ACC112 (cell line): ENCODE data around the gene RAB43.
"Not testable (repeated sequence)": the region's sequence is repeated elsewhere in the genome, so short reads cannot be mapped to it uniquely, and the experiment has no call there.

ENCODE experiments used
- H2AFZ ChIP-seq: fragments of 200-600 bp; sonication (generic); one replicate; pipeline ENCODE4 v1.6.0; 2017; ENCODE audit warnings: antibody characterized with exemption, low read length; ENCODE audit not compliant: unreplicated experiment
- H3K27ac ChIP-seq: fragments of 200-600 bp; sonication (generic); 2 replicates; pipeline ENCODE4 v1.5.1; 2014; ENCODE audit warnings: low read depth, mild to moderate bottlenecking, antibody characterized with exemption, low read length, moderate library complexity
- H3K27me3 ChIP-seq: fragments of 200-600 bp; sonication (generic); 2 replicates; pipeline ENCODE4 v1.6.1; 2014; ENCODE audit warnings: mild to moderate bottlenecking, antibody characterized with exemption, low read length, moderate library complexity, mixed read lengths; ENCODE audit not compliant: insufficient read depth
- H3K36me3 ChIP-seq: fragments of 200-600 bp; sonication (generic); 2 replicates; pipeline ENCODE4 v1.6.1; 2016; ENCODE audit warnings: mild to moderate bottlenecking, antibody characterized with exemption, low read length, moderate library complexity, mixed read lengths; ENCODE audit not compliant: insufficient read depth
- H3K4me1 ChIP-seq: fragments of 200-600 bp; sonication (generic); one replicate; pipeline ENCODE4 v1.6.1; 2016; ENCODE audit warnings: low read length, mixed read lengths; ENCODE audit not compliant: insufficient read depth, unreplicated experiment, control insufficient read depth
- H3K4me3 ChIP-seq: fragments of 200-600 bp; sonication (generic); 2 replicates; pipeline ENCODE4 v1.5.1; 2014; ENCODE audit warnings: mild to moderate bottlenecking, low read depth, low read length
- H3K79me2 ChIP-seq: fragments of 200-600 bp; sonication (generic); one replicate; pipeline ENCODE4 v1.6.0; 2016; ENCODE audit warnings: low read length; ENCODE audit not compliant: control insufficient read depth, unreplicated experiment, insufficient read depth

The RAB43 gene

DNA sequence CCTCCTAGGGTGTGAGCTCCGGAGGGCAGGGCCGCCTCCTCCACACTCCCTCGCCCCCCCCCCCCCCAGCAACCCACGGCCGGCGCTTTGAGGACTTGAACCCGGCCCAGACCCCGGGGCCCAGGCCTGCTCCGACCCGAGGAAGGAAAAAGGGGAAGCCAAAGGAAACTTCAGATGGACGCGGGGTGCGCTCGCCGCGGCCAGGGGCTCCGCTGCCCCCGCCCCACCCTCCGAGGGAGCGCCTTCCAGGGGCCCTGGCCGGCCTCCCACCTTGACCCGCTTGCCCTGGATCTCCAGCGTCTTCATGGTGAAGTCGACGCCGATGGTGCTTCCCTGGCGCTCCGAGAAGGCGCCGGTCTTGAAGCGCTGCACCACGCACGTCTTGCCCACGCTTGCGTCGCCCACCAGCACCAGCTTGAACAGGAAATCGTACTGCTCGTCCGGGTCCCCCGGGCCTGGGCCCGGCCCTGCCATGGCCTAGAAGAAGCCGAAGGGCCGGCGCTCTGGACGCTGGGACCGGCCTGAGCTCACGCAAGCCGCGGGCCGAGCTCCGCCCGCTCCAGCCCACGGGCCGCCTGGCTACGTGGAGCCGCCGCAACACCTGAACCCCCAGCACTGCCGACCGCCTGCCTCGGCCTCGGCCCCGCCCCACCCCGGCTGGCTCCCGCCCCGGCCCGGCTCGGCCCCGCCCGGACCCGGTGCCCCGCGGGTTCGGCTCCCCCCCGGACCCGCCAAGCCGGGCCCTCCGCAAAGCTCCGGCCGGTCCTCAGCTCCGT lies 400 bp downstream of the RAB43 start:
- Histone ChIP-seq H3K79me2 (peaks cover 38% of the 10 kb centered on the region), H3K4me3 (peak overlapping the region; percentile 91), H3K27ac (0 out of 2 replicates have a peak overlapping the region, but pooled peaks have one; percentile 26), H3K36me3 (0 out of 2 replicates have a peak, but pooled peaks cover 6% of the 10 kb centered on the region), H2AFZ (peak overlapping the region; percentile 26), H3K27me3 (no peaks in the 10 kb centered on the region), H3K4me1 (peaks cover 18% of the 10 kb centered on the region)

DNA sequence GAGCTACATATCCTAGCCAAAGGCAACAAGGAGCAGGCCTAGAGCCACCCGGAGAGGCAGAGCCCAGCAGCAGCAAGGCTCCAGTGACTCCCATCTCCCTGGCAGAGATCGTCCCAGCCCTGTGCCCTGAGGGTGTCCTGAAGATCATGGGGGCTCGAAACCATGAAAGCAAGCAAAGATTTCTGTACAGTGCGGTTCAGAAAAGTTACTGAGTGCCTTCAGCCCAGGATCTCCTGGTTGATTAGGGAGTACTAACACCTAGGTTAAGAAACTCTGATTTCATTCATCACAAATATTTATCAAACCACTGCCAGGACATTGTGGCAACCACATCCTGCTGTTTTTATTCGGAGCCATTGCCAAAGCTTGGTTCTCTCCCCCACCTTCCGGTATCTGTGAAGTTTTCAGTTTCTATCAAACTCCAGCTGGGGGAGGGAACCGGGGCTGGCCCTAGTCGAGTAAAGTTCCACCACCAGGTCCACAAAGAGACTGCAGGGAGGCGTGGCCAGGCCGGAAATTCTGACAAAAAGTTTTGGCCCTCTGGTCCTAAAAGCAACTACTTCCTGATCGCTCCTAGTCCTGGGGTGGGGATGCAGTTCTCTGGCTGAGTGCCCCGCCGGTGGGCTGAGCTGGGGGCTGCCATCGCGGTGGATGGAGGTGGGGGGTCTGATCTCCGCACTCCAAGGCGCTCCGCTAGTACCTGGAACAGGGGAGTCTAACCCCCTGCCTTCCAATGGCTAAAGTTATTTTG lies 1.2 kb downstream of the RAB43 start:
- Histone ChIP-seq H3K4me3 (peak overlapping the region; percentile 91), H3K36me3 (0 out of 2 replicates have a peak, but pooled peaks cover 6% of the 10 kb centered on the region), H3K79me2 (peaks cover 44% of the 10 kb centered on the region), H3K27ac (peak overlapping the region; percentile 42), H3K4me1 (peaks cover 20% of the 10 kb centered on the region), H3K27me3 (no peaks in the 10 kb centered on the region), H2AFZ (peak overlapping the region; percentile 26)

DNA sequence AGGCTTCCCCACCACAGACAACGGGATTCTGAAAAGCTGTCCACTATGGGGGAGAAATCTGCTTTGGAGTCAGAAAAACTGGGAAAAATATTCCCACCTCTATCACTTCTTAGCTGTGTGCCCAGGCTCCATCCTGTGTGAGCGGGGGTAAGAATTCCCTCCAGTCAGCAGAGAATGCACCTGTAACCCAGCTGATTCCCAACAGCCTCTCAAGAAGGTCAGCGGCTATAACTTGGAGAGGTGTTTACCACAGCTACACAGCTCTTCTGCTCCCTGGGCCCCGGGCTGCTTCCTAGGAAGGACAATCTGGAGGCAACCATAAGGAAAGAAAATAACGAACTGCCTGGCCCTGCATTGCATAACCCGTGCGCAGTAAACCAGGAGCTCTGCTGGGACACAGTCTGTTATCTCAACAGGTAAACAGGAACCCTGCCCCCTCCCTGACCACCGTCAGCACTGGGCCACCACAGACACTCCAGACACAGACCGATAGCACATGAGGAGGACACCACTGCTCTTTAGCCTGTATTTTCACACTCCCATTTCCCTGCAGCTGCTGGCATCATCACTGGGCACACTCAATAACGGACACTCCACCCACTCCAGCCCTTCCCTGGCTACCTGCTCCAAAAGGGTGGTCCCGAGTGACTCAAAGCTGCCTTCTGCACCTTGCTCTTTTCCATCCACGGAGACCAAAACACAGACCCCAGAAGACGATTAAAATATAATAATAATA lies 2.1 kb downstream of the RAB43 start:
- peaks cover 20% of the 10 kb centered on the region for H3K4me1 ChIP-seq
- H3K36me3 ChIP-seq: 0 out of 2 replicates have a peak, but pooled peaks cover 6% of the 10 kb centered on the region
- H3K27ac ChIP-seq: peak overlapping the region; percentile 42
- H3K79me2 ChIP-seq: peaks cover 49% of the 10 kb centered on the region
- no peak overlapping the region for H2AFZ ChIP-seq
- no peaks in the 10 kb centered on the region for H3K27me3 ChIP-seq
- H3K4me3 ChIP-seq: peak overlapping the region; percentile 91

DNA sequence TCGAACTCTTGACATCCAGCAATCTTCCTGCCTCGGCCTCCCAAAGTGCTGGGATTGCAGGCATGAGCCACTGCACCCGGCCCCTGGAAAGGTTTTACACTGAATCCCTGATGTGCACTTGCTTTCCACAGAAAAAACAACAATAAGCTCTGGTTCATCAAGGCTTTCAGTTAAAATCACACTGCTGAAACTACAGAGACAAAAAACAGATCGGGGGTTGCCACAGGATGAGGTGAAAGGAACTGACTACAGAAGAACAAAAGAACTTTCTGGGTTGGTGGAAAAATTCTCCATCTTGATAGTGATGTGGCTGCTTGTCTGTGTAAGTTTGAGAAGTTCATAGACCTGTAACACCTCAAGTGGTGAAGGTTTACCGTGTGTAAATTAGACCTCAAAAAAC lies 2.9 kb downstream of the RAB43 start:
- Histone ChIP-seq H2AFZ (no peak overlapping the region), H3K36me3 (0 out of 2 replicates have a peak, but pooled peaks cover 6% of the 10 kb centered on the region), H3K27me3 (no peaks in the 10 kb centered on the region), H3K79me2 (peaks cover 54% of the 10 kb centered on the region), H3K4me1 (peaks cover 20% of the 10 kb centered on the region), H3K4me3 (0 out of 2 replicates have a peak overlapping the region, but pooled peaks have one; percentile 91), H3K27ac (no peak overlapping the region)

DNA sequence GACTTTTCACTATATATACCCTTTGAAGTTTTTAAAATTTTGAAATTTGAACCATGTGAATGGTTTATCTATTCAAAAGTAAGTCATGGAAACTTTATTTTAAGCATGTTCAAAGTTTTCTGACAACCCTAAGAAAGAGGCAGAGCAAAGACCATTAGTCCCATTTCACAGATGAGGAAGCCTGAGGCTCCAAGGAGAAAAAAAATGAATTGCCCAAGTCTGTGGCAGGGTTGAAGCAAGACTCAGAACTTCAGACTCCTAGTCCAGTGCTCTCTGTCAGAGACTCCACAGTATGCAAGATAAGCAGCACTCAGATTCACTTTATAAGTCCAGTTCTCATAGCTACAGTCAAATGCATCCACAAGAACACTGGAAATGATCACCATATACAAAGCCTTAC lies 4.5 kb downstream of the RAB43 start:
- Histone ChIP-seq H3K4me3 (no peak overlapping the region), H3K36me3 (0 out of 2 replicates have a peak, but pooled peaks cover 6% of the 10 kb centered on the region), H2AFZ (no peak overlapping the region), H3K27me3 (no peaks in the 10 kb centered on the region), H3K4me1 (peaks cover 20% of the 10 kb centered on the region), H3K27ac (no peak overlapping the region), H3K79me2 (peaks cover 62% of the 10 kb centered on the region)

DNA sequence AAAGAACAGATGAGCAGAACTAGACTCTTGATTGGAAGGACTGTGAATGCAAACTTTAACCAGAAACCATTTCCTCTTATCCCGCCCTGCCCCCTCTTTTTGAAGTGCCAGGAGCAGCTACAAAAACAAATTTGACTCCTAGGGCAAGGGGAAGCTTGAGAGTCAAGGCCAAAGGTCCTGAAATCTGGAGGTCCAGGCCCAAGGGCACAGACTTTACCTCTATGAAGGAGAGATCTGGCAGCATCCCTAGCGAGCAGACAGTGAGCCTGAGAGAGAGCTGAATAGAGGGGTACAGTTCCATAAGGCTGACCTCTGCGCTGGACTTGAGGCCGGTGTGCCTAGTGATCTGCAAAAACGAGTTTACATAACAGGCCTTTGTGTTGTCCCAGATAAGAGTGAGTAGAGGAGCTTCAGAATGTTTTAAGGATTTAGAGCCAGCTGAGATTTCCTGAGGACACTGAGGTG lies 5.1 kb downstream of the RAB43 start:
- peaks cover 20% of the 10 kb centered on the region for H3K4me1 ChIP-seq
- H3K27ac ChIP-seq: no peak overlapping the region
- no peak overlapping the region for H2AFZ ChIP-seq
- peaks cover 62% of the 10 kb centered on the region for H3K79me2 ChIP-seq
- H3K36me3 ChIP-seq: 0 out of 2 replicates have a peak, but pooled peaks cover 6% of the 10 kb centered on the region
- H3K4me3 ChIP-seq: no peak overlapping the region
- H3K27me3 ChIP-seq: no peaks in the 10 kb centered on the region

DNA sequence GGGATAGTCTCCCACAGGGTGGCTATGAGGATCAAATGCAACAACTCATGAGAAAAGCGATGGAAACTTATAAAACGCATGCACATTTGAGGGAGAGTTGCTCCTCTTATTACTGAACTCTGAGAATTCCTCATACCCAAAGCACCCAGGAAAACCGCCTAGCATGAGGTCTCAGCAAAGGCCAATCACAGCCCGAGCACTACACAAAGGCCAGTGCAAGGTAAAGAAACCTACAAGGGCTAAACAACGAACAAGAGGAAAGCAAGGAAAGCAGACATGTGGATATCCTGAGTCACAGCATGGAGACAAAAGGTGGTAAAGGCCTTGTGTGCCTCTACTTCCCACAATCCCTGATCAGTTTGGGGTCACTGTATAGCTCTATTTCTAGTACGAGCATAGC lies 7.1 kb downstream of the RAB43 start:
- peaks cover 55% of the 10 kb centered on the region for H3K79me2 ChIP-seq
- H3K27ac ChIP-seq: no peak overlapping the region
- H3K36me3 ChIP-seq: 0 out of 2 replicates have a peak, but pooled peaks cover 6% of the 10 kb centered on the region
- H2AFZ ChIP-seq: no peak overlapping the region
- no peaks in the 10 kb centered on the region for H3K27me3 ChIP-seq
- H3K4me3 ChIP-seq: no peak overlapping the region
- H3K4me1 ChIP-seq: peaks cover 16% of the 10 kb centered on the region

DNA sequence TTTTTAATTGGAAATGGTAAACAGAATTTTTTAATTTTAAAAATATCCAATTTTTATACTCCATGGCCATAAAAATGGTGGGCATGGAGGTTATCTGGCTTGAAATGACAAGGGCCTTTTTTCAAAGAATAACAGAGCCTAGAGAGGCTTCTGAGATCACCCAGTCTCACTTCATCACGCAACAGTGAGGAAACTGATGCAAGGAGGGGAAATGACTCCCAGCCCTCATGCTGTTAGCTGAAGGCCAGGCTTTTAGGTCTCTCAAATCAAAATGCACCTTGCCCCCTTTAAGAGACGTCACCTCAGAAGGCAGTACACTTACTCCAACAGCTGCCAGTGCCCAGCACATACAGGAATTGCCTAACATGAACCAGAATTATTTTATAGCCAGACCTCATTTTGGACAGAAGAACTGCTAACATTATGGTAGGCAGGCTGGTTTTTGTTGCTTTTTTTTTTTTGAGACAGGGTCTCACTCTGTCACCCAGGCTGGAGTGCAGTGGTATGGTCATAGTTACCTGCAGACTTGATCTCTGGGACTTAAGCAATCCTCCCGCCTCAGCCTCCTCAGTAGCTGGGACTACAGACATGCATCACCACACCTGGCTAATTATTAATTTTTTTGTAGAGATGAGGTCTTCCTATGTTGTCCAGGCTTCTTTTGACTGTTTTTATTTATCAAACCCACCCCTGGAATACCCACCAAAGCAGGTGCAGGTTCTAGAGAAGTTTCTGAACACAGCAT lies 9.1 kb downstream of the RAB43 start:
- Histone ChIP-seq H3K27ac (no peak overlapping the region), H3K79me2 (peaks cover 40% of the 10 kb centered on the region), H3K27me3 (no peaks in the 10 kb centered on the region), H3K4me1 (peaks cover 8% of the 10 kb centered on the region), H3K4me3 (no peak overlapping the region), H2AFZ (no peak overlapping the region), H3K36me3 (0 out of 2 replicates have a peak, but pooled peaks cover under 1% of the 10 kb centered on the region)

DNA sequence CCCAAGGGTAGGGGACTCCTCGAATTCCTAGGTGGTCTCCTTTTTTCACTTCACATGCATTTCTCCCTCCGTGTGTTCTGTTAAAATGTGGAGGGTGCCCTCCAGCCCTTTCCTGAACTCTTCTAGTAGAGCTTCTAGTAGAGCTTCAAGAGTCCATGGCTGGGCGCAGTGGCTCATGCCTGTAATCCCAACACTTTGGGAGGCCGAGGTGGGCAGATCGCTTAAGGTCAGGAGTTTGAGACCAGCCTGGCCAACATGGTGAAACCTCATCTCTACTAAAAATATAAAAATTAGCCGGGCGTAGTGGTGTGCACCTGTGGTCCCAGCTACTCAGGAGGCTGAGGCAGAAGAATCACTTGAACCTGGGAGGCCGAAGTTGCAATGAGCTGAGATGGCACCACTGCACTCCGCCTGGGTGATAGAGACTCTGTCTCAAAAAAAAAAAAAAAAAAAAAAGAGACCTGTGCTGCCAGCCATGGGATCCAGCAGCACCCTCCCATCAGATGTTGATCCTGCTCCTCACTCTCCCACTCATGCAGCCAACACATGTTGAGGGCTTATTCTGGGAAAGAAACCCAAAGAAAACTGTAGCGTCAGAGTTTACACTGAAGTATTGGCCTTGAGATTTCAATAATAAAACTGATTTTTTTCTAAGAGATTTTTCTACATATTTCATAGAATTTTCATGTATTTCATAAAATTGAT lies 10.4 kb downstream of the RAB43 start:
- H3K36me3 ChIP-seq, H3K4me1 ChIP-seq, H3K4me3 ChIP-seq, H3K27ac ChIP-seq, H2AFZ ChIP-seq, H3K27me3 ChIP-seq: not testable (repeated sequence)
- H3K79me2 ChIP-seq: peaks cover 32% of the 10 kb centered on the region
